BLaER1 (cell line): Measurements from ENCODE around the gene DHX32.

Experiments used
- H3K27ac ChIP-seq: shearing (Covaris generic); formaldehyde crosslinking; 2 replicates; pipeline ENCODE4 v1.8.1; 2022
- H3K27me3 ChIP-seq: shearing (Covaris generic); formaldehyde crosslinking; 2 replicates; pipeline ENCODE4 v1.8.1; 2022
- H3K36me3 ChIP-seq: shearing (Covaris generic); formaldehyde crosslinking; 2 replicates; pipeline ENCODE4 v1.8.1; 2022
- H3K4me1 ChIP-seq: shearing (Covaris generic); formaldehyde crosslinking; 2 replicates; pipeline ENCODE4 v1.8.1; 2022
- H3K4me2 ChIP-seq: shearing (Covaris generic); formaldehyde crosslinking; 2 replicates; pipeline ENCODE4 v1.8.1; 2022
- H3K4me3 ChIP-seq: shearing (Covaris generic); formaldehyde crosslinking; 2 replicates; pipeline ENCODE4 v1.8.1; 2022
- H3K9ac ChIP-seq: shearing (Covaris generic); formaldehyde crosslinking; 2 replicates; pipeline ENCODE4 v1.8.1; 2022
- H3K9me3 ChIP-seq: shearing (Covaris generic); formaldehyde crosslinking; 2 replicates; pipeline ENCODE4 v1.8.1; 2022
- H4K20me1 ChIP-seq: shearing (Covaris generic); formaldehyde crosslinking; 2 replicates; pipeline ENCODE4 v1.8.1; 2022
- Cebpa-rat ChIP-seq: shearing (Covaris generic); IDR thresholded peaks from 2 replicates; pipeline ENCODE4 v1.8.1; 2022

Gene DHX32

DNA sequence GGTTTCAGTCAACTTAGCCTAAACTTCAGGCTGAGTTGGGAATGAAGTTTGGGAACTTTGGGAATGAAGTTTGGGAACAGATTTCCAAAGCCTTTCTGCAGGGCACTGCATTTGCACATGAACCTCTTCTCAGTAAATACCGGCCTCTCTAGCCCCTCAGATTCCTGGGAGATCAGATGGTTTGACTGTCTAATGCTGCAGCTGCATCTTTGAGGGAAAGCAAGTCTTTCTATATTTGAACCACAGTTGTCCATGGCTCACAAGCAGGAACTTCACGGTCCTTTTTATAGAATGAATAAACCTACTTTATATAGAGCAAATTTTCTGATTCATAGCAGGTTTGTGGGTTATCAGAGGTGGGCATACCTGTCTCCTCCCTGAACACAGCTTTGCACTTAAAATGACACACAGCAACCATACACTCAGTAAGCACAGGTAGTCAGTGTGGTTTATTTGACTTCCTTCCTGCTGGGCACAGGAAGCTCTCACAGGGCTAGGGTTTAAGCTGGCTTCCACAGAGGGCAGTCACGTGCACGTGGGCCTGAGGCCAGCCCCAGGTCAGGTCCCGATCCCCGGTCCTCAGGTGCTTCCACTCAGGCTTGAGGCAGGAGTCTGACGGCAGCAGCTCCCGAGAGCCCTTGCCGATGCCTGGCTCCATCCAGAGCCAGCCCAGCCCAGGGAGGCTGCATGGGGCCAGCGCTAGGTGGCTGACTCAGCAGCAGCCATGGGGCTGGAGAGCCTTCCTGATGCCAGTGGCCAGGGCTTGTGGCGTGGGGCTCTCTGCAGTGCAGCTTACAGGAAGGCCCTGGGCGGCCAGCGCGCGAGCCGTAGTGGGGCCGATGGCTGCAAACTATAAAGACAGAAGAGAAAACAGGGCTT is 92.7 kb downstream of the DHX32 start:
- Histone ChIP-seq H3K4me2 (peak overlapping the region; percentile 61), H3K27me3 (no peaks in the 10 kb centered on the region), H3K9me3 (no peaks in the 10 kb centered on the region), H3K4me3 (no peak overlapping the region), H3K36me3 (peaks cover 46% of the 10 kb centered on the region), H3K9ac (peak overlapping the region; percentile 15; the same call in 1 of the 2 replicates), H4K20me1 (no peaks in the 10 kb centered on the region), H3K27ac (peak overlapping the region; percentile 38), H3K4me1 (peaks cover 26% of the 10 kb centered on the region)
- TF ChIP-seq Cebpa-rat, result no peak
